Gastroesophageal sphincter (tissue), 4 donors: ENCODE measurements around the gene TRAPPC1. TPM values are rescaled to one million over a fixed set of nuclear protein-coding genes. Genes with fewer than 3 reads are reported as not detected.

Experiments used
- ATAC-seq: fragments of 150-250 bp; one replicate; pipeline ENCODE4 v1.9.1; 2016; ENCODE audit warnings: mild to moderate bottlenecking, moderate library complexity
- H3K27ac ChIP-seq, 4 donors: fragments of 200-600 bp; sonication (generic) in 3 of 4; 1 replicate in 3 of 4; 2 replicates in 1 of 4; pipeline ENCODE4 v1.5.1; 2016 to 2019
- H3K27me3 ChIP-seq: fragments of 200-600 bp; sonication (generic); one replicate; pipeline ENCODE4 v1.5.1; 2019
- H3K36me3 ChIP-seq, 2 donors: fragments of 200-600 bp; sonication (generic); one replicate each; pipeline ENCODE4 v1.5.1; 2019; ENCODE audit warnings: control low read depth in 1 of 2
- H3K4me1 ChIP-seq, 3 donors: fragments of 200-600 bp; sonication (generic); 1 replicate in 2 of 3; 2 replicates in 1 of 3; pipeline ENCODE4 v1.5.1; 2016 to 2019; ENCODE audit warnings: control low read depth in 2 of 3
- H3K4me3 ChIP-seq, 2 donors: fragments of 200-600 bp; sonication (generic); one replicate each; pipeline ENCODE4 v1.5.1; 2019; ENCODE audit warnings: mild to moderate bottlenecking in 1 of 2, moderate library complexity in 1 of 2
- H3K9me3 ChIP-seq, 3 donors: fragments of 200-600 bp; sonication (generic); one replicate each; pipeline ENCODE4 v1.5.1; 2017 to 2019; ENCODE audit warnings: control low read depth in 2 of 3
- EP300 ChIP-seq: sonication (generic); formaldehyde crosslinking; IDR thresholded peaks from one replicate; pipeline ENCODE4 v1.6.1; 2017; ENCODE audit warnings: antibody characterized with exemption, mild to moderate bottlenecking
- POLR2A ChIP-seq, 2 donors: fragments of 450-650 bp; IDR thresholded peaks; one replicate each; pipeline ENCODE4 v1.6.1; 2017; ENCODE audit warnings: antibody characterized with exemption in 2 of 2, mild to moderate bottlenecking in 2 of 2, moderate library complexity in 1 of 2
- POLR2AphosphoS5 ChIP-seq: sonication (generic); formaldehyde crosslinking; IDR thresholded peaks from one replicate; pipeline ENCODE4 v1.6.1; 2017; ENCODE audit warnings: antibody characterized with exemption
- WGBS, 2 donors: methylation state at CpG; one replicate each; pipeline ENCODE4 v1.1.5; 2018; ENCODE audit warnings: low coverage in 1 of 2; 5-methylcytosine and 5-hydroxymethylcytosine counted together
- total RNA-seq, 4 donors: library from RNA; depleted of rRNA; stranded (reverse); fragments of >200 nt; gene quantifications; one replicate each; pipeline ENCODE4 v1.1.0, GENCODE V29; 2016
- TF ChIP-seq, protein P1 (sequence below), 4 experiments: fragments of 200-600 bp in 2 of 4; fragments of 450-650 bp in 2 of 4; sonication (generic) in 1 of 4; IDR thresholded peaks; one replicate each; pipeline ENCODE4 v1.5.1; 2017 to 2019; ENCODE audit warnings: antibody characterized with exemption in 4 of 4, mild to moderate bottlenecking in 2 of 4, moderate library complexity in 2 of 4

TRAPPC1 gene
- total RNA-seq, 4 donors from 2014 or later: 20.9 to 44.2 (median 29.0) TPM

GRCh38 chr17:7894226-7894625 lies 37.5 kb downstream of the TRAPPC1 start:
- WGBS, 2 donors: 69 to 83% methylated on average over 5 to 8 of the region's 9 CpGs
- peaks cover 0 to 85% of the 10 kb centered on the region in 2 donors for H3K36me3 ChIP-seq

GRCh38 chr17:7893187-7893880 lies 38.4 kb downstream of the TRAPPC1 start:
- no peak for ATAC-seq
- H3K4me1 ChIP-seq: peaks cover 5 to 28% (median 19%) of the 10 kb centered on the region in 3 donors
- no peaks in the 10 kb centered on the region for H3K27me3 ChIP-seq
- no peak overlapping the region for H3K27ac ChIP-seq
- H3K36me3 ChIP-seq: peaks cover 0 to 76% of the 10 kb centered on the region in 2 donors
- H3K9me3 ChIP-seq: no peaks in the 10 kb centered on the region
- TF ChIP-seq EP300 (no peak), POLR2A (IDR thresholded peaks at IDR 0.05) (no peak), POLR2AphosphoS5 (no peak)
- TF ChIP-seq, protein P1, sequence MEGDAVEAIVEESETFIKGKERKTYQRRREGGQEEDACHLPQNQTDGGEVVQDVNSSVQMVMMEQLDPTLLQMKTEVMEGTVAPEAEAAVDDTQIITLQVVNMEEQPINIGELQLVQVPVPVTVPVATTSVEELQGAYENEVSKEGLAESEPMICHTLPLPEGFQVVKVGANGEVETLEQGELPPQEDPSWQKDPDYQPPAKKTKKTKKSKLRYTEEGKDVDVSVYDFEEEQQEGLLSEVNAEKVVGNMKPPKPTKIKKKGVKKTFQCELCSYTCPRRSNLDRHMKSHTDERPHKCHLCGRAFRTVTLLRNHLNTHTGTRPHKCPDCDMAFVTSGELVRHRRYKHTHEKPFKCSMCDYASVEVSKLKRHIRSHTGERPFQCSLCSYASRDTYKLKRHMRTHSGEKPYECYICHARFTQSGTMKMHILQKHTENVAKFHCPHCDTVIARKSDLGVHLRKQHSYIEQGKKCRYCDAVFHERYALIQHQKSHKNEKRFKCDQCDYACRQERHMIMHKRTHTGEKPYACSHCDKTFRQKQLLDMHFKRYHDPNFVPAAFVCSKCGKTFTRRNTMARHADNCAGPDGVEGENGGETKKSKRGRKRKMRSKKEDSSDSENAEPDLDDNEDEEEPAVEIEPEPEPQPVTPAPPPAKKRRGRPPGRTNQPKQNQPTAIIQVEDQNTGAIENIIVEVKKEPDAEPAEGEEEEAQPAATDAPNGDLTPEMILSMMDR (IDR thresholded peaks at IDR 0.05): no peak
- no peak overlapping the region for H3K4me3 ChIP-seq
- WGBS, 2 donors: 62 to 75% methylated on average over 4 to 6 of the region's 15 CpGs

More at GRCh38 chr17:7894226-7894625, 37.5 kb downstream of the TRAPPC1 start:
- TF ChIP-seq POLR2A (IDR thresholded peaks at IDR 0.05) (no peak), POLR2AphosphoS5 (no peak), EP300 (no peak)
- TF ChIP-seq, protein P1 (IDR thresholded peaks at IDR 0.05): no peak
- no peak for ATAC-seq
- Histone ChIP-seq H3K4me3 (no peak overlapping the region), H3K27ac (no peak overlapping the region), H3K4me1 (peaks cover 0 to 19% (median 10%) of the 10 kb centered on the region in 3 donors), H3K27me3 (no peaks in the 10 kb centered on the region), H3K9me3 (no peaks in the 10 kb centered on the region)

DNA sequence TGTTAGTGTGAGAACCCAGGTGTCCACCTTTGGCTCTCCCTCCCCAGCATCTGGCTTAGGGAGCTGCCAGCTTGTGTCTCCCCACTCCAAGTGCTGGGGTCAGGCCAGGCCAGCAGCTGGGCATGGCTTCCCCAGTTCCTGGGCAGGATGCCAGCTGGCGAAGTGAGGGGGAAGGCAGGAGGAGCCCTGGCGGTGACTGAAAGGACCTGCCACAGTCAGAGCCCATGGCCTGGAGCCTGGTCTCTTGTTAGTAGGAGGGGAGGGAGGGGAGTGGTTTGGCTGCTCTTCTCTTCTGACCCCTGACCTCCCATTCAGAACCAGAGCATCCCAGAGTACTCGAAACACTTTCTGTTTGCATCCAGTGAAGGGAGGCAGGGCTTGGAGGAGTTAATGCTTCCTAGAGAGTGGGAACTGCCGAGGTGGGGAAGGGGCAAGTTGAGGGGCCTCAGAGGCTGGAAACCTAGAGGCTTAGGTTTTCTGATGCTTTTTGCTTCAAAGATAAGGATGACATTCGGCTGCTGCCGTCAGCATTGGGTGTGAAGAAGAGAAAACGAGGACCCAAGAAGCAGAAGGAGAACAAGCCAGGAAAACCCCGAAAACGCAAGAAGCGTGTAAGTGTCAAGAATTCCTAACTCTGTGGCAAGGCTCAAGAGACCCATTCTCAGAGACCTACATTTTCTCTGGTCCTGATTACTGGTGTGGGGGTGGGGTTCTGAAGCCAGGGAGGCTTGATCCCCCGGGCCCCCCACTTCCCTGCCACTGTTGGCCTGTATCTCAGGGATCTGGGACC lies 42.4 kb downstream of the TRAPPC1 start:
- WGBS, 2 donors: 12 to 17% methylated on average over 7 of the region's 11 CpGs
- TF ChIP-seq, protein P1 (IDR thresholded peaks at IDR 0.05): peak in 3 of 4 experiments; percentile 55 to 84 (median 79)
- TF ChIP-seq POLR2AphosphoS5 (peak; percentile 99), POLR2A (IDR thresholded peaks at IDR 0.05) (no peak)
- Histone ChIP-seq H3K4me3 (peak overlapping the region in 1 of 2 donors; percentile 26), H3K36me3 (peaks cover 0 to 36% of the 10 kb centered on the region in 2 donors), H3K4me1 (peaks cover 6 to 59% (median 39%) of the 10 kb centered on the region in 3 donors), H3K9me3 (no peaks in the 10 kb centered on the region), H3K27me3 (no peaks in the 10 kb centered on the region), H3K27ac (peak overlapping the region; percentile 30 to 97 (median 91))
- peak; percentile 79 for ATAC-seq

DNA sequence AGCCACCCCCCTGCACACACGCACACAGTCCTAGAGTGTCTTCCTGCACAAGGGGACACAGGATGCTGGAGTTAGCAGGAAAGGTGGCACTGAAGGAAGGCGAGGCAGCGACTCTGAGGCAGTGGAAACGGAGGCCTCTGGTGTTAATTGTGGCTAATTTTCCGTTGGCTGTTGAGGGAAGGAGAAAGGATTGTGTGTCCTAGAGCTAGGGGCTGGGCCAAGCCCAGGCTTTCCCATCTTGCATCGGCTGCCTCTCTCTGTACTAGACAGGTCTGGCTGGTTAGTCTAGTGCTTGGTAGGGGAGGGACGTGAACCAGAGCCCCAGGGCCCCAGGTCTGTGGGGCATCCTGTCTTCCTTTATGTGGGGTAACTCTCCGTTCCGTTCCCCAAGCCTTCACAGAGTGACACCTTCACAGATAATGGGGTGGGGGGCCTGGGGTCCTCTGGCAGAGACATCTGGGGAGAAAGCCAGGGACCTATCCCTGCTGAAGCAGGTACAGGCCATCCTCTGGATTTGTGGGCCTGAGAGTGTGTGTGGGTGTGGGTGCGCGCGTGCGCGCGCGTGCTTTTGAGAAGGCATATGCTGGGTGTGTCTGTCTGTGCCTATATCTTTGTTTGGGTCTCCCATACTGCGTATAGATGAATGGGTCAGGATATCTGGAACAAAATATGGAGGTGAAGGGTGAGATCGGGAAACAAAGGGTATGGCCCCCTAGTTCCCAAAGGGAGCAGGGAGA lies 43.4 kb downstream of the TRAPPC1 start, which contains the start of gene CHD3:
TSS of gene CHD3 (plus strand) at position 606 of the 737 bp plus-strand sequence. CDS start 212 bp downstream, outside the sequence.
- peaks cover 6 to 68% (median 39%) of the 10 kb centered on the region in 3 donors for H3K4me1 ChIP-seq

More for the DNA sequence above, 43.4 kb downstream of the TRAPPC1 start, which contains the start of gene CHD3:
- 18 to 36% methylated on average over 1 to 12 of the region's 18 CpGs for WGBS, 2 donors
- Histone ChIP-seq H3K27ac (peak within 1 kb of the TSS; percentile 30 to 97 (median 91)), H3K27me3 (no peaks in the 10 kb centered on the region), H3K4me3 (peak within 1 kb of the TSS; percentile 4 to 67), H3K36me3 (peaks cover 0 to 26% of the 10 kb centered on the region in 2 donors), H3K9me3 (no peaks in the 10 kb centered on the region)
- ATAC-seq: peak; percentile 29
- TF ChIP-seq POLR2A (IDR thresholded peaks at IDR 0.05) (peak in 1 of 2 donors; percentile 5), EP300 (no peak)
